ENCODE results near the gene TDP2. TPM values are rescaled to one million over a fixed set of nuclear protein-coding genes. Genes with fewer than 3 reads are reported as not detected.
"Not testable (repeated sequence)": the region's sequence is repeated elsewhere in the genome, so short reads cannot be mapped to it uniquely, and the experiment has no call there.

TDP2 gene
- total RNA-seq, 1 experiment from 2014 or later = 71.7 TPM

- intact Hi-C loops (cut with micrococcal nuclease; ENCODE audit: unreplicated experiment) = loop anchor here (2.0 kb wide), 1 partner anchor 61 kb away; no protein-coding TSS in a partner anchor
- H3K9me3 Mint-ChIP-seq (ENCODE audit: low read depth, unreplicated experiment) = peaks cover 4% of the 10 kb centered on the region
- H3K36me3 Mint-ChIP-seq (ENCODE audit: insufficient read depth, unreplicated experiment) = peaks cover 23% of the 10 kb centered on the region
- no TSS peak for BruUV-seq (replicated peaks)
- CTCF ChIA-PET = interaction anchor here (0.6 kb wide), 1 partner anchor 255 kb away, joined by 3 read pairs; no protein-coding TSS in a partner anchor
- TF ChIP-seq CTCF (IDR thresholded peaks at IDR 0.05; ENCODE audit: unreplicated experiment) = no peak
- H3K27ac Mint-ChIP-seq (ENCODE audit: unreplicated experiment) = no peak overlapping the region
- H3K4me3 Mint-ChIP-seq (ENCODE audit: low read depth, unreplicated experiment) = no peak overlapping the region
- peaks cover 38% of the 10 kb centered on the region for H3K4me1 Mint-ChIP-seq (ENCODE audit: low read depth, unreplicated experiment)
- no peaks in the 10 kb centered on the region for H3K27me3 Mint-ChIP-seq (ENCODE audit: unreplicated experiment)
- peak; percentile 18 for DNase-seq
Observed at GRCh38 chr6:24643920-24644319, 22.8 kb downstream of the TDP2 start.

DNA sequence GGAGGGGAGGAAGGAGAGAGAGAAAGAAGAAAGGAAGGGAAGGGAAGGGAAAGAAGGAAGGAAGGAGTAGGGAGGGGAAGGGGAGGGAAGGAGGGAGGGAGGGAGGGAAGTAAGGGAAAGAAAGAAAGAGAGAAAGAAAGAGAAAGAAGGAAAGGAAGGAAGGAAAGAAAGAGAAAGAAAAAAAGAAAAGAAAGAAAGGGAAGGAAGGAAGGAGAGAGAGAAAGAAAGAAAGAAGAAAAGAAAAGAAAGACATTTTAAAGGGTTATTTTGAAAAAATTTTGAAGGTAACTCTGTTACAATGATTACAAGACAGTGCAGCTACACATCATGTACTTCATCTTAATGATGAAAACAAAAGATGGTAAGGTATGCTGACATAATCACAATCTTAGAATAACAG is 24.6 kb downstream of the TDP2 start:
- BruUV-seq (replicated peaks) = no TSS peak
- Mint-ChIP-seq H3K27me3 (ENCODE audit: unreplicated experiment) (no peaks in the 10 kb centered on the region), H3K36me3 (ENCODE audit: insufficient read depth, unreplicated experiment) (peaks cover 23% of the 10 kb centered on the region), H3K4me1 (ENCODE audit: low read depth, unreplicated experiment) (peaks cover 28% of the 10 kb centered on the region), H3K9me3 (ENCODE audit: low read depth, unreplicated experiment) (peaks cover 4% of the 10 kb centered on the region), H3K27ac (ENCODE audit: unreplicated experiment) (no peak overlapping the region), H3K4me3 (ENCODE audit: low read depth, unreplicated experiment) (no peak overlapping the region)
- no peak for TF ChIP-seq CTCF (IDR thresholded peaks at IDR 0.05; ENCODE audit: unreplicated experiment)
- no peak for DNase-seq
- intact Hi-C loops (cut with micrococcal nuclease; ENCODE audit: unreplicated experiment) = no loop called here
- CTCF ChIA-PET = no interaction called here

DNA sequence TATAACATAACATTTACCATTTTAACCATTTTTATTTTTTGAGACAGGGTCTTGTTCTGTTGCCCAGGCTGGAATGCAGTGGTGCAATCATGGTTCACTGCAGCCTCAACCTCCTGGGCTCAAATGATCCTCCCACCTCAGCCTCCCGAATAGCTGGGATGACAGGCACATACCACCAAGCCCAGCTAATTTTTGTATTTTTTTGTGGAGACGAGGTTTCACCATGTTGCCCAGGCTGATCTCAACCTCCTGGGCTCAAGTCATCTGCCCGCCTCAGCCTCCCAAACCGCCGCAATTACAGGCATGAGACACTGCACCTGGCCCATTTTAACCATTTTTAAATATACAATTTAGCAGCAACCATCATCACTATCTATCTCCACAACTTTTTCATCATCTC is 26.1 kb downstream of the TDP2 start:
- H3K4me3 Mint-ChIP-seq (ENCODE audit: low read depth, unreplicated experiment); CTCF ChIA-PET; intact Hi-C loops (cut with micrococcal nuclease; ENCODE audit: unreplicated experiment); H3K9me3 Mint-ChIP-seq (ENCODE audit: low read depth, unreplicated experiment); BruUV-seq (replicated peaks); H3K36me3 Mint-ChIP-seq (ENCODE audit: insufficient read depth, unreplicated experiment); H3K27ac Mint-ChIP-seq (ENCODE audit: unreplicated experiment); DNase-seq; H3K27me3 Mint-ChIP-seq (ENCODE audit: unreplicated experiment): not testable (repeated sequence)
- peaks cover 14% of the 10 kb centered on the region for H3K4me1 Mint-ChIP-seq (ENCODE audit: low read depth, unreplicated experiment)

- CTCF ChIA-PET = no interaction called here
- Mint-ChIP-seq H3K4me1 (ENCODE audit: low read depth, unreplicated experiment) (peaks cover 10% of the 10 kb centered on the region), H3K4me3 (ENCODE audit: low read depth, unreplicated experiment) (no peak overlapping the region), H3K27ac (ENCODE audit: unreplicated experiment) (no peak overlapping the region), H3K27me3 (ENCODE audit: unreplicated experiment) (no peaks in the 10 kb centered on the region), H3K9me3 (ENCODE audit: low read depth, unreplicated experiment) (peaks cover 8% of the 10 kb centered on the region), H3K36me3 (ENCODE audit: insufficient read depth, unreplicated experiment) (peaks cover 4% of the 10 kb centered on the region)
- intact Hi-C loops (cut with micrococcal nuclease; ENCODE audit: unreplicated experiment) = no loop called here
- no TSS peak for BruUV-seq (replicated peaks)
- no peak for DNase-seq
- no peak for TF ChIP-seq CTCF (IDR thresholded peaks at IDR 0.05; ENCODE audit: unreplicated experiment)
Observed at GRCh38 chr6:24640166-24640565, 26.5 kb downstream of the TDP2 start.

DNA sequence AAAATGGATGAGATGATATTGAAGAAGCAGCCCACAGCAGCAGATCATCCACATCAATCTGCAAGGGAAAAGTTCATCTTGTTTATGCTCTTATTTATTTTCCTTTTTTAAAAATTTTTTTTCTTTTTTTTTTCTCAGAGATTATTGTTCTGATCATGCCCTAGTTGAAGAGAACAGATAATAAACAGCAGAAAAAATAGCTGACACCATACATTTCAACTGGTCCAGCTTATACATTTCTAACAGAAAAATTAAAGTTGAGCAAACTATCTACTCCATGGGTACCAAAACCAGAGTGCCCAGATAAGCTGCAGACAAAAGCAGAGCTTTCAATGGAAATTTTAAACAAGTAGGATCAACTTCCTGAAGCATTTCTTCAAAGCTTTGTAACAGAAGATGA is 30.0 kb downstream of the TDP2 start:
- no peak for DNase-seq
- intact Hi-C loops (cut with micrococcal nuclease; ENCODE audit: unreplicated experiment) = no loop called here
- Mint-ChIP-seq H3K36me3 (ENCODE audit: insufficient read depth, unreplicated experiment) (no peaks in the 10 kb centered on the region), H3K9me3 (ENCODE audit: low read depth, unreplicated experiment) (peaks cover 8% of the 10 kb centered on the region), H3K27ac (ENCODE audit: unreplicated experiment) (no peak overlapping the region), H3K4me3 (ENCODE audit: low read depth, unreplicated experiment) (no peak overlapping the region), H3K27me3 (ENCODE audit: unreplicated experiment) (no peaks in the 10 kb centered on the region), H3K4me1 (ENCODE audit: low read depth, unreplicated experiment) (no peaks in the 10 kb centered on the region)
- no TSS peak for BruUV-seq (replicated peaks)
- CTCF ChIA-PET = interaction anchor here (0.8 kb wide), 1 partner anchor 22 kb away, joined by 3 read pairs; no protein-coding TSS in a partner anchor
- TF ChIP-seq CTCF (IDR thresholded peaks at IDR 0.05; ENCODE audit: unreplicated experiment) = no peak
